CD4-positive, alpha-beta T cell (primary cell): ENCODE data around the gene CADPS. TPM values are rescaled to one million over a fixed set of nuclear protein-coding genes. Genes with fewer than 3 reads are reported as not detected.

ENCODE experiments used
- ATAC-seq: fragments of 200-7000 bp; cut with Tn5 transposase; one replicate; pipeline ENCODE4 v1.10.0; 2022; ENCODE audit warnings: mild to moderate bottlenecking; ENCODE audit not compliant: poor library complexity
- CTCF ChIA-PET: fragments of 350-600 bp; sonication (Branson Sonifier 250); formaldehyde crosslinking; loops from one replicate; lab custom pipeline; 2021; ENCODE audit warnings: antibody characterized with exemption, inconsistent platforms; lab: Charles Lee
- POLR2A ChIA-PET: fragments of 350-600 bp; sonication (Branson Sonifier 250); formaldehyde crosslinking; loops from one replicate; lab custom pipeline; 2021; ENCODE audit warnings: antibody characterized with exemption, inconsistent platforms; lab: Charles Lee
- DNase-seq, 14 experiments: peaks; one replicate each; pipeline ENCODE4 v3.0.0-alpha.2; 2013 to 2020; ENCODE audit warnings: mixed read lengths in 2 of 14
- H3K27ac ChIP-seq, 2 donors: one replicate each; pipeline versions ENCODE4 v1.5.1 to v1.7.0; 2013; ENCODE audit warnings: low read length in 2 of 2, low read depth in 1 of 2, mild to moderate bottlenecking in 1 of 2
- H3K27me3 ChIP-seq, 2 experiments: 1 replicate in 1 of 2; 2 replicates in 1 of 2; pipeline versions ENCODE4 v1.6.1 to v1.7.0; 2013; ENCODE audit warnings: low read length in 2 of 2, control low read depth in 1 of 2, mild to moderate bottlenecking in 1 of 2, moderate library complexity in 1 of 2; ENCODE audit not compliant: insufficient read depth in 2 of 2, control insufficient read depth in 1 of 2
- H3K36me3 ChIP-seq: one replicate; pipeline ENCODE4 v1.6.1; 2013; ENCODE audit warnings: low read length, control low read depth; ENCODE audit not compliant: insufficient read depth
- H3K4me1 ChIP-seq: one replicate; pipeline ENCODE4 v1.6.1; 2013; ENCODE audit warnings: low read length, control low read depth; ENCODE audit not compliant: insufficient read depth
- H3K4me3 ChIP-seq: one replicate; pipeline ENCODE4 v1.5.1; 2013; ENCODE audit warnings: mild to moderate bottlenecking, low read length, moderate library complexity
- H3K9me3 ChIP-seq, 2 experiments: 1 replicate in 1 of 2; 2 replicates in 1 of 2; pipeline versions ENCODE4 v1.6.1 to v1.7.0; 2013; ENCODE audit warnings: low read length in 2 of 2, mild to moderate bottlenecking in 2 of 2, control low read depth in 1 of 2, moderate library complexity in 1 of 2; ENCODE audit not compliant: control insufficient read depth in 1 of 2, insufficient read depth in 1 of 2
- H3K27ac Mint-ChIP-seq: one replicate; pipeline ENCODE4 v1.8.0; 2020; ENCODE audit warnings: mixed read lengths
- H3K27me3 Mint-ChIP-seq: one replicate; pipeline ENCODE4 v1.8.0; 2021; ENCODE audit warnings: mixed read lengths
- H3K36me3 Mint-ChIP-seq: one replicate; pipeline ENCODE4 v1.8.0; 2021; ENCODE audit warnings: low read depth, mixed read lengths
- H3K4me1 Mint-ChIP-seq: one replicate; pipeline ENCODE4 v1.8.0; 2021; ENCODE audit warnings: low read depth, mixed read lengths
- H3K4me3 Mint-ChIP-seq: one replicate; pipeline ENCODE4 v1.8.0; 2020; ENCODE audit warnings: mild to moderate bottlenecking, mixed read lengths
- H3K9me3 Mint-ChIP-seq: one replicate; pipeline ENCODE4 v1.8.0; 2020; ENCODE audit warnings: mixed read lengths
- intact Hi-C, 2 experiments: fragments of 100-400 bp; cut with DNase I in 1 of 2; cut with micrococcal nuclease in 1 of 2; formaldehyde crosslinking; loops; one replicate each; pipeline versions ENCODE4 v1.15.1 to v1.9.0; 2023 to 2025; cut with DNase I, micrococcal nuclease
- total RNA-seq, 174 experiments: library from RNA in 2 of 174; stranded (reverse) in 2 of 174; gene quantifications; one replicate each; pipeline ENCODE4 v1.2.3 and lab custom pipeline; 2021 to 2026
- TF ChIP-seq, protein P1 (sequence below): fragments of 200-600 bp; IDR thresholded peaks from one replicate; pipeline ENCODE4 v1.8.0; 2022; ENCODE audit warnings: antibody characterized with exemption, mild to moderate bottlenecking

CADPS gene
- total RNA-seq, 2 experiments from 2014 or later, result not detected

GRCh38 chr3:62920466-62920784 lies 45.2 kb upstream of the CADPS start:
- Mint-ChIP-seq H3K27ac (no peak overlapping the region), H3K4me1 (no peaks in the 10 kb centered on the region)
- H3K27ac ChIP-seq, result no peak overlapping the region

GRCh38 chr3:62919784-62920465 lies 44.7 kb upstream of the CADPS start:
- TF ChIP-seq, protein P1, sequence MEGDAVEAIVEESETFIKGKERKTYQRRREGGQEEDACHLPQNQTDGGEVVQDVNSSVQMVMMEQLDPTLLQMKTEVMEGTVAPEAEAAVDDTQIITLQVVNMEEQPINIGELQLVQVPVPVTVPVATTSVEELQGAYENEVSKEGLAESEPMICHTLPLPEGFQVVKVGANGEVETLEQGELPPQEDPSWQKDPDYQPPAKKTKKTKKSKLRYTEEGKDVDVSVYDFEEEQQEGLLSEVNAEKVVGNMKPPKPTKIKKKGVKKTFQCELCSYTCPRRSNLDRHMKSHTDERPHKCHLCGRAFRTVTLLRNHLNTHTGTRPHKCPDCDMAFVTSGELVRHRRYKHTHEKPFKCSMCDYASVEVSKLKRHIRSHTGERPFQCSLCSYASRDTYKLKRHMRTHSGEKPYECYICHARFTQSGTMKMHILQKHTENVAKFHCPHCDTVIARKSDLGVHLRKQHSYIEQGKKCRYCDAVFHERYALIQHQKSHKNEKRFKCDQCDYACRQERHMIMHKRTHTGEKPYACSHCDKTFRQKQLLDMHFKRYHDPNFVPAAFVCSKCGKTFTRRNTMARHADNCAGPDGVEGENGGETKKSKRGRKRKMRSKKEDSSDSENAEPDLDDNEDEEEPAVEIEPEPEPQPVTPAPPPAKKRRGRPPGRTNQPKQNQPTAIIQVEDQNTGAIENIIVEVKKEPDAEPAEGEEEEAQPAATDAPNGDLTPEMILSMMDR, result no peak
- Histone ChIP-seq H3K9me3 (peaks cover 0 to 4% of the 10 kb centered on the region in 2 experiments), H3K4me3 (no peak overlapping the region), H3K4me1 (no peaks in the 10 kb centered on the region), H3K27me3 (no peaks in the 10 kb centered on the region), H3K36me3 (no peaks in the 10 kb centered on the region), H3K27ac (no peak overlapping the region)
- intact Hi-C loops, result no loop called here
- ATAC-seq (no peak), DNase-seq (no peak)
- H3K27ac Mint-ChIP-seq, result no peak overlapping the region
- CTCF ChIA-PET, result no interaction called here
- no peaks in the 10 kb centered on the region for H3K36me3 Mint-ChIP-seq
- H3K4me3 Mint-ChIP-seq, result no peak overlapping the region
- no peaks in the 10 kb centered on the region for H3K9me3 Mint-ChIP-seq
- no peaks in the 10 kb centered on the region for H3K4me1 Mint-ChIP-seq
- no peaks in the 10 kb centered on the region for H3K27me3 Mint-ChIP-seq
- POLR2A ChIA-PET, result no interaction called here

More at GRCh38 chr3:62920466-62920784, 45.2 kb upstream of the CADPS start:
- no peaks in the 10 kb centered on the region for H3K36me3 Mint-ChIP-seq
- no peaks in the 10 kb centered on the region for H3K9me3 Mint-ChIP-seq
- no peak for DNase-seq
- H3K9me3 ChIP-seq, result peaks cover 0 to 4% of the 10 kb centered on the region in 2 experiments
- H3K4me3 ChIP-seq, result no peak overlapping the region
- no peaks in the 10 kb centered on the region for H3K36me3 ChIP-seq
- TF ChIP-seq, protein P1, result no peak
- ATAC-seq, result no peak
- no peaks in the 10 kb centered on the region for H3K27me3 Mint-ChIP-seq
- POLR2A ChIA-PET, result no interaction called here
- CTCF ChIA-PET, result no interaction called here
- no peaks in the 10 kb centered on the region for H3K4me1 ChIP-seq
- no peak overlapping the region for H3K4me3 Mint-ChIP-seq
- no peaks in the 10 kb centered on the region for H3K27me3 ChIP-seq
- intact Hi-C loops, result no loop called here

- ChIA-PET CTCF (no interaction called here), POLR2A (no interaction called here)
- H3K27ac ChIP-seq, result no peak overlapping the region
- H3K36me3 Mint-ChIP-seq, result no peaks in the 10 kb centered on the region
- H3K9me3 Mint-ChIP-seq, result peaks cover 5% of the 10 kb centered on the region
- no peaks in the 10 kb centered on the region for H3K36me3 ChIP-seq
- no peaks in the 10 kb centered on the region for H3K4me1 ChIP-seq
- no peak overlapping the region for H3K4me3 ChIP-seq
- TF ChIP-seq, protein P1, result no peak
- no peaks in the 10 kb centered on the region for H3K4me1 Mint-ChIP-seq
- intact Hi-C loops, result no loop called here
- no peak overlapping the region for H3K4me3 Mint-ChIP-seq
- H3K27me3 Mint-ChIP-seq, result no peaks in the 10 kb centered on the region
- no peaks in the 10 kb centered on the region for H3K27me3 ChIP-seq
- H3K9me3 ChIP-seq, result no peaks in the 10 kb centered on the region
- no peak for DNase-seq
- ATAC-seq, result no peak
- no peak overlapping the region for H3K27ac Mint-ChIP-seq
Measured at GRCh38 chr3:62918777-62919176, 43.6 kb upstream of the CADPS start.
